K562 (cell line): ENCODE measurements around the gene SLC38A1. TPM values are rescaled to one million over a fixed set of nuclear protein-coding genes. Genes with fewer than 3 reads are reported as not detected.

ENCODE experiments used
- ADNP ChIP-seq: fragments of 200-800 bp; sonication (Bioruptor generic); IDR thresholded peaks from 2 replicates; pipeline ENCODE4 v1.6.1; 2016; ENCODE audit warnings: missing genetic modification characterization, missing compliant biosample characterization
- BRD4 ChIP-seq: fragments of 200-600 bp; sonication (generic); IDR thresholded peaks from 2 replicates; pipeline ENCODE4 v1.6.1; 2017; ENCODE audit warnings: inconsistent platforms
- E2F6 ChIP-seq, 2 experiments: IDR thresholded peaks; 2 replicates each; pipeline ENCODE4 v1.6.1; 2011; ENCODE audit warnings: borderline replicate concordance in 1 of 2, control low read depth in 1 of 2, low read depth in 1 of 2, low read length in 1 of 2, mild to moderate bottlenecking in 1 of 2, mixed read lengths in 1 of 2, moderate library complexity in 1 of 2; ENCODE audit not compliant: insufficient read depth in 1 of 2, insufficient read length in 1 of 2, poor library complexity in 1 of 2, severe bottlenecking in 1 of 2; ENCODE audit errors: extremely low read depth in 1 of 2
- EHMT2 ChIP-seq: fragments of 450-650 bp; IDR thresholded peaks from 2 replicates; pipeline ENCODE4 v1.6.1; 2018; ENCODE audit warnings: antibody characterized with exemption
- GATAD2A ChIP-seq: fragments of 450-650 bp; IDR thresholded peaks from 2 replicates; pipeline ENCODE4 v1.6.1; 2017
- HDAC8 ChIP-seq: fragments of 450-650 bp; IDR thresholded peaks from 2 replicates; pipeline ENCODE4 v1.6.1; 2016; ENCODE audit warnings: mild to moderate bottlenecking, missing genetic modification characterization, moderate library complexity, missing compliant biosample characterization
- HMG20A ChIP-seq: fragments of 450-650 bp; formaldehyde crosslinking; conservative IDR thresholded peaks from 2 replicates; pipeline ENCODE4 v1.4.0; 2020; ENCODE audit warnings: mild to moderate bottlenecking, mixed read lengths
- JUNB ChIP-seq: fragments of 450-650 bp; formaldehyde crosslinking; conservative IDR thresholded peaks from 2 replicates; pipeline ENCODE4 v1.4.0; 2020; ENCODE audit warnings: mild to moderate bottlenecking
- MBD2 ChIP-seq: sonication (generic); IDR thresholded peaks from 2 replicates; pipeline ENCODE4 v1.6.1; 2016; ENCODE audit warnings: low read depth, borderline replicate concordance
- MEF2A ChIP-seq: IDR thresholded peaks from 2 replicates; pipeline ENCODE4 v1.6.1; 2011; ENCODE audit warnings: low read depth, mild to moderate bottlenecking, low read length, moderate library complexity; ENCODE audit not compliant: control insufficient read depth
- MEF2D ChIP-seq: conservative IDR thresholded peaks from 2 replicates; pipeline ENCODE4 v1.6.1; 2016; ENCODE audit warnings: low read depth, missing genetic modification characterization, missing compliant biosample characterization
- MNT ChIP-seq, 2 experiments: fragments of 450-650 bp; conservative IDR thresholded peaks; 2 replicates each; pipeline ENCODE4 v1.6.1; 2017; ENCODE audit warnings: mild to moderate bottlenecking in 2 of 2, moderate library complexity in 2 of 2
- NR0B1 ChIP-seq: fragments of 450-650 bp; IDR thresholded peaks from one replicate; pipeline ENCODE4 v1.6.1; 2018; ENCODE audit warnings: mild to moderate bottlenecking, moderate library complexity; ENCODE audit not compliant: partially characterized antibody
- PCBP1 ChIP-seq: fragments of 200-400 bp; formaldehyde crosslinking; IDR thresholded peaks from 2 replicates; pipeline ENCODE4 v1.6.1; 2018; ENCODE audit warnings: mild to moderate bottlenecking, low read depth, low read length; ENCODE audit not compliant: poor library complexity, severe bottlenecking
- SMAD4 ChIP-seq: fragments of 250-450 bp; sonication (Bioruptor Pico); conservative IDR thresholded peaks from 2 replicates; pipeline ENCODE4 v1.8.0; 2021; ENCODE audit warnings: inconsistent platforms, mild to moderate bottlenecking, moderate library complexity
- SRSF7 ChIP-seq: fragments of 200-400 bp; formaldehyde crosslinking; optimal IDR thresholded peaks from 2 replicates; pipeline ENCODE3; 2017; ENCODE audit warnings: mild to moderate bottlenecking, low read depth, low read length
- ZBED1 ChIP-seq: IDR thresholded peaks from 2 replicates; pipeline ENCODE4 v1.6.1; 2014
- ZNF282 ChIP-seq: sonication (generic); formaldehyde crosslinking; IDR thresholded peaks from 2 replicates; pipeline ENCODE4 v1.8.1; 2023; ENCODE audit warnings: missing genetic modification reagents
- ZNF347 ChIP-seq: fragments of 450-650 bp; formaldehyde crosslinking; IDR thresholded peaks from 2 replicates; pipeline ENCODE4 v1.4.0; 2020; ENCODE audit warnings: low read depth, mild to moderate bottlenecking, moderate library complexity
- polyA plus RNA-seq, 8 experiments: library from polyadenylated mRNA; depleted of rRNA in 4 of 8; stranded (reverse) in 5 of 8; unstranded in 3 of 8; fragments of >200 nt; fragmentation: Nextera tagmentation in 2 of 8; fragmentation: Illumina TruSeq in 1 of 8; extraction: Ambion mirVana in 2 of 8; extraction: Trizol in 1 of 8; gene quantifications; 2 replicates each; pipeline versions ENCODE4 v1.2.1 to v1.2.3, GENCODE V29; 2011 to 2014; ENCODE audit warnings: inconsistent platforms in 1 of 8, missing spikeins in 1 of 8
- total RNA-seq, 7 experiments: library from RNA; depleted of rRNA in 6 of 7; stranded (reverse); fragments of >200 nt in 6 of 7; fragmentation: Illumina TruSeq in 2 of 7; extraction: Trizol in 2 of 7; gene quantifications; 2 replicates each; pipeline versions ENCODE4 v1.2.1 to v1.2.3, GENCODE V29; 2011 to 2021; ENCODE audit warnings: low replicate concordance in 1 of 7
- TF ChIP-seq, protein P1 (sequence below): IDR thresholded peaks from 2 replicates; pipeline ENCODE4 v1.6.1; 2014; ENCODE audit warnings: antibody characterized with exemption
- TF ChIP-seq, protein P2 (sequence below): fragments of 450-650 bp; IDR thresholded peaks from 2 replicates; pipeline ENCODE4 v1.6.1; 2018; ENCODE audit not compliant: partially characterized antibody

SLC38A1 gene
- total and polyA plus RNA-seq, 9 of the 15 experiments (the other 6 are each of a cell fraction or from before 2014, with no cell fraction given): 51.9 to 112 (median 75.0) TPM

DNA sequence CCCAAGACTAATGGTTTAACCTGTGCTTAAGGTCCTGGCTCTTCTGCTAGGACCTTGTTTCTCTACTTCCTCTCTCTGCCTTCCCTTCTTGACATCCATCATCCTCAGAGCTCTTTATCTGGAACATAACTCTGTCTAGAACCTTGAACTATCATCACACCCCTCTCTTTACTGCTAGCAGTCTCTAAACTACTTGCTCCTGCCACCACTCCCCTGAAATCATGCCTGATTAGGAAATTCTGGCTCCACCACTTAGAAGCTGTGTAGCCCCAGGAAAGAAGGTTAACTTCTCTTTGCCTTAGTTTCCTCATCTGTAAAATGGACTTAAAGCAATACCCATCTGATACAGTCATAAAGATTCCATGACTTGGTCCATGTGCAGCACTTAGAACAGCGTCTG lies 9.1 kb downstream of the SLC38A1 start (continued):
- TF ChIP-seq MNT (conservative IDR thresholded peaks at IDR 0.05) (no peak), ADNP (tag) (peak; percentile 91), HDAC8 (tag) (no peak), BRD4 (no peak), ZNF282 (CRISPR knock-in tag) (no peak), ZBED1 (no peak), ZNF347 (CRISPR knock-in tag) (no peak), MEF2A (no peak), PCBP1 (no peak), HMG20A (no peak), JUNB (no peak), SRSF7 (no peak), EHMT2 (no peak), NR0B1 (no peak), GATAD2A (no peak), SMAD4 (CRISPR knock-in tag) (no peak), MBD2 (no peak), MEF2D (no peak), E2F6 (IDR thresholded peaks at IDR 0.05; ENCODE audit: borderline replicate concordance in 1 of 2, extremely low read depth in 1 of 2, insufficient read depth in 1 of 2, insufficient read length in 1 of 2, low read depth in 1 of 2, low read length in 1 of 2, poor library complexity in 1 of 2, severe bottlenecking in 1 of 2) (no peak)
- TF ChIP-seq, protein P1, sequence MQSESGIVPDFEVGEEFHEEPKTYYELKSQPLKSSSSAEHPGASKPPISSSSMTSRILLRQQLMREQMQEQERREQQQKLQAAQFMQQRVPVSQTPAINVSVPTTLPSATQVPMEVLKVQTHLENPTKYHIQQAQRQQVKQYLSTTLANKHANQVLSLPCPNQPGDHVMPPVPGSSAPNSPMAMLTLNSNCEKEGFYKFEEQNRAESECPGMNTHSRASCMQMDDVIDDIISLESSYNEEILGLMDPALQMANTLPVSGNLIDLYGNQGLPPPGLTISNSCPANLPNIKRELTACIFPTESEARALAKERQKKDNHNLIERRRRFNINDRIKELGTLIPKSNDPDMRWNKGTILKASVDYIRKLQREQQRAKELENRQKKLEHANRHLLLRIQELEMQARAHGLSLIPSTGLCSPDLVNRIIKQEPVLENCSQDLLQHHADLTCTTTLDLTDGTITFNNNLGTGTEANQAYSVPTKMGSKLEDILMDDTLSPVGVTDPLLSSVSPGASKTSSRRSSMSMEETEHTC: no peak
- TF ChIP-seq, protein P2, sequence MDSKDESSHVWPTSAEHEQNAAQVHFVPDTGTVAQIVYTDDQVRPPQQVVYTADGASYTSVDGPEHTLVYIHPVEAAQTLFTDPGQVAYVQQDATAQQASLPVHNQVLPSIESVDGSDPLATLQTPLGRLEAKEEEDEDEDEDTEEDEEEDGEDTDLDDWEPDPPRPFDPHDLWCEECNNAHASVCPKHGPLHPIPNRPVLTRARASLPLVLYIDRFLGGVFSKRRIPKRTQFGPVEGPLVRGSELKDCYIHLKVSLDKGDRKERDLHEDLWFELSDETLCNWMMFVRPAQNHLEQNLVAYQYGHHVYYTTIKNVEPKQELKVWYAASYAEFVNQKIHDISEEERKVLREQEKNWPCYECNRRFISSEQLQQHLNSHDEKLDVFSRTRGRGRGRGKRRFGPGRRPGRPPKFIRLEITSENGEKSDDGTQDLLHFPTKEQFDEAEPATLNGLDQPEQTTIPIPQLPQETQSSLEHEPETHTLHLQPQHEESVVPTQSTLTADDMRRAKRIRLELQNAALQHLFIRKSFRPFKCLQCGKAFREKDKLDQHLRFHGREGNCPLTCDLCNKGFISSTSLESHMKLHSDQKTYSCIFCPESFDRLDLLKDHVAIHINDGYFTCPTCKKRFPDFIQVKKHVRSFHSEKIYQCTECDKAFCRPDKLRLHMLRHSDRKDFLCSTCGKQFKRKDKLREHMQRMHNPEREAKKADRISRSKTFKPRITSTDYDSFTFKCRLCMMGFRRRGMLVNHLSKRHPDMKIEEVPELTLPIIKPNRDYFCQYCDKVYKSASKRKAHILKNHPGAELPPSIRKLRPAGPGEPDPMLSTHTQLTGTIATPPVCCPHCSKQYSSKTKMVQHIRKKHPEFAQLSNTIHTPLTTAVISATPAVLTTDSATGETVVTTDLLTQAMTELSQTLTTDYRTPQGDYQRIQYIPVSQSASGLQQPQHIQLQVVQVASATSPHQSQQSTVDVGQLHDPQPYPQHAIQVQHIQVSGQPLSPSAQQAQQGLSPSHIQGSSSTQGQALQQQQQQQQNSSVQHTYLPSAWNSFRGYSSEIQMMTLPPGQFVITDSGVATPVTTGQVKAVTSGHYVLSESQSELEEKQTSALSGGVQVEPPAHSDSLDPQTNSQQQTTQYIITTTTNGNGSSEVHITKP: no peak
